ENCODE measurements around the gene MCF2L. TPM values are rescaled to one million over a fixed set of nuclear protein-coding genes. Genes with fewer than 3 reads are reported as not detected.
"Not testable (repeated sequence)": the region's sequence is repeated elsewhere in the genome, so short reads cannot be mapped to it uniquely, and the experiment has no call there.

The MCF2L gene
- polyA plus RNA-seq, 5 donors: 22.2 to 33.9 (median 29.1) TPM

- DNase-seq: no peak
Measured at GRCh38 chr13:113094410-113094800, 125.4 kb downstream of the MCF2L start.

DNA sequence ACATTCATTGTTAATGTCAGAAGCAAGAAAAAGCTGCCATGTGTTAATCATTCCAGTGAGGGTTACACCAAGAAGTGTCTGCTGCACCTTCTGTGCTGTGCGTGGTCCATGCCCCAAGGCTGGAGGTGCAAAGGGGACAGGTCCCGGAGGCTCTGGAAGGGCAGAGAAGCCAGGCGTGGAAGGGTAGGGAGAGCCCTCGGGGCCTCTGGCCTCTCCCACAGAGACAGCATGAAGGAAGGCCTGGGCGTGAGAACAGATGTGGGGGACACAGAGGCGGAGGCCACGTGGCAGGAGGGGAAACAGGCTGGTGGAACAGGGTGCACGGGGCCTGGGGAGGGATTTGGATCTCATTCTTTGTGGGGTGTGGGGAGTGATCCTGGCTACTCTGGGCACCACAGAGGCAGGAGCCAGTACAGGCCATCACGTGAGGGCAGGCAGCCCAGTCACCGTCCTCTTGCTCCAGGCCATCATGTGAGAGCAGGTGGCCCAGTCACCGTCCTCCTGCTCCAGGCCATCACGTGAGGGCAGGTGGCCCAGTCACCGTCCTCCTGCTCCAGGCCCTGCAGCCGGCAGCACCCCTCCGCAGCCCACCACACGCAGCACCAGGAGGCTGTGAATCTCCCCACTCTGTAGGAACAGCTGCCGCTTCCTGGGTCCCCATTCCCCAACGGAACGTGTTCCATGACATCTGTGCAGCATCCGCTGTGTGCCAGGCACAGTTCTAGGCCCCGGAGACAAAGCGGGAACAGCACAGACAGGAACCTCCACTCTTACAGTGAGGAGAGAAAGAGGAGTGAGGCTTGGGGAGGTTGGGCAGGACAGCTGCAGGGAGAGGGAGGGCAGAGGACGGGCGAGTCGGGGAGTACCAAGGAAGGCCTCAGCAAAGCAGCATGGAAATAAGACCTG lies 126.4 kb downstream of the MCF2L start:
- no peak for DNase-seq

DNA sequence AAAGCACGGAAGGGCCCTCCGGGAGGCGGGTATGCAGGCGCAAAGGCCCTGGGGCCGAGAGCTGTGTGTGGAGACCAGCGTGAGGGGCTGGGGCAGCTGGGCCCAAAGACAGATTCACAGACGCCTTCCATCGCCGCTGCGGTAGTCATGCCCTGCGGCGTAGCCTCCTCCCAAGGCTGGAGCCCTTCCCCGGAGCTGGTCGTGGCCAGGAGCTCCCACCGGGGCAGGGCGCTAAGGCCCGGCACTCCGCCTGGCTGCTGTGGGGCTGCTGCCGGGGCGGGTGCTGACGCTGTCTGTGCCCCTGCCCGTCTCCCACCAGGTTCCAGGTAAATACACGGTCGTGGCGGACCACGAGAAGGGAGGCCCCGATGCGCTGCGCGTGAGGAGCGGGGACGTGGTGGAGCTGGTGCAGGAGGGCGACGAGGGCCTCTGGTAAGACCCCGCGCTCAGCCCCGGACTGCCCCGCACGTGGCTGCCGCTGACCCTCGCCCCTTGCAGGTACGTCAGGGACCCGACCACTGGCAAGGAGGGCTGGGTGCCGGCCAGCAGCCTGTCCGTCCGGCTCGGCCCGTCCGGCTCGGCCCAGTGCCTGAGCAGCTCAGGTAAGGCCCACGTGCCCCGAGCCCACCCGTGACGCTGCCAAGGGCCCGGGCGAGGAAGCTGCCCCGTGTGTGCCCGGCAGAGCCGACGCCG lies 127.2 kb downstream of the MCF2L start:
- DNase-seq: no peak

- DNase-seq: no peak
Measured at GRCh38 chr13:113096745-113097305, 127.8 kb downstream of the MCF2L start.

DNA sequence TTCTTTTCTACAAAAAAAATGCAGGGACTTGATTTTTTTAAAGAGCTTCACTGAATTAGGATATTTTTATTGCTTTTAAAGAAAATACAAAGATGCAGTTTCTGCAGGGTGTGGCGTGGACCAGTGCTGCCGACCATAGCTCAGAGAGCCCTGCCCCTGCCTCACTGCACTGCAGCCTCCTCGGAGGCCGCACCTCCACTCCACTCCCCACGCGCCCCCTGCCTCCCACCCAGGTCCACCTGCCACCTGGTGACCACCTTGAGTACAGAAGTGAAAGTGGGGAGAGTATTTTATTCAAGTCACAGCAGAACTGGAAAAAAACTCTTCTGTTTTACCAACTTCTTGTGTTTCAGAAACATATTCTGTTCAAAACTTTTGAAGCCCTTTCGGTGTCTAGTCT lies 128.6 kb downstream of the MCF2L start:
- no peak for DNase-seq

GRCh38 chr13:113098162-113098732 lies 129.2 kb downstream of the MCF2L start:
- DNase-seq: no peak

DNA sequence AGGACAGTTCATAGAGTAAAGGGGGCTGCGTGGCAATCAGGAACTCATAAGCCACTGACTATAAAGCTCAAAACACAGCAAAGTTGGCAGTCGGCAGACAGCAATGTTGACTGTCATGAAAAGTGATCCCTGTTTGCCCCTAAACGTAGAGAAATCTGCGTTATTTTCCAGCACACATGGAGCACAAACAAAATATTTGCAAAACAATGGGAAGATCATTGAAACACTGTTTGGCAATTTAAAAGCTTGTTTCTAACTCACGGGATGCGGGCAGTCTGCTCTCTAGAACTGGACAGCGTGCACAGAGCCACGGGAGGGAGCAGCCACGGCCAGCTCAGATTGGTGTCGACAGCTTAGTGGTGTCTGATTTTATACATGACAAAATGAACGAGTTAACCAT lies 130.1 kb downstream of the MCF2L start:
- DNase-seq: no peak

- DNase-seq: not testable (repeated sequence)
Measured at GRCh38 chr13:113102302-113102701, 133.3 kb downstream of the MCF2L start.

DNA sequence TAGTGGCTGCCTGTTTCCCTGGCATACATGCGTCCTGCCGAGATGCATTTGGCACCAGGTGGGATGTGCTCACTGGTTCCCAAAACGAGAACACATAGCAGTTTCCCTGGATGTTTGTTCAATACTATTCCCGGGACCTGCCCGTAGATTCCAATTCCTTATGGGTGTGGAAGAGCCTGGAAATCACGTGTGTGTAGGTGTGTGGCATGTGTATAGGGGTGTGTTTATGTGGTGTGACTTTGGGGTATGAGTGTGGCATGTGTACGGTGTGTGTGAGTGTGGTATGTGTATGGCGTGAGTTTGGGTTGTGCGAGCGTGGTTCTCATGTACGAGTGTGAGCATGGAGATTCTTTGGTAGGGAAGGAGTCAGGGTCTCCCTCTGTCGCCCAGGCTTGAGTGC lies 133.7 kb downstream of the MCF2L start:
- no peak for DNase-seq

DNA sequence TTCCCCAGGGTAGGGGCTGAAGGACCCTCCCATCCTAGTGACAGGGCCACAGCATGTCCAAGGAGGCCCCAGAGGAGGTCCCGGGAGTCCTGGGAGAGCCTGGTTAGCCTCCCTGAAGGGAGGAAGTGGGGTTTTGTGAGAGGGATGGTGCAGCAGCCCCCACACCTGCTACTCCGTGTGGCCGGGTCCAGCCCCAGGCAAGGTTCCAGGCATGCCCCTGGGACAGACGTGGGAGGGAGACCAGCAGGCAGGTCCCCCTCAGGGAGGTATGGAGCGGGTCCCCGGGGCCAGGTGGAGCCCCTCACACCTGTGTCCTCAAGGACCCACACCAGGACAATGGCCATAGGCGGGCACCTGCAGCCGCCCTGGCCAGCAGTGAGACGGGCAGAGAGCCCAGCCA lies 134.6 kb downstream of the MCF2L start:
- DNase-seq: no peak

DNA sequence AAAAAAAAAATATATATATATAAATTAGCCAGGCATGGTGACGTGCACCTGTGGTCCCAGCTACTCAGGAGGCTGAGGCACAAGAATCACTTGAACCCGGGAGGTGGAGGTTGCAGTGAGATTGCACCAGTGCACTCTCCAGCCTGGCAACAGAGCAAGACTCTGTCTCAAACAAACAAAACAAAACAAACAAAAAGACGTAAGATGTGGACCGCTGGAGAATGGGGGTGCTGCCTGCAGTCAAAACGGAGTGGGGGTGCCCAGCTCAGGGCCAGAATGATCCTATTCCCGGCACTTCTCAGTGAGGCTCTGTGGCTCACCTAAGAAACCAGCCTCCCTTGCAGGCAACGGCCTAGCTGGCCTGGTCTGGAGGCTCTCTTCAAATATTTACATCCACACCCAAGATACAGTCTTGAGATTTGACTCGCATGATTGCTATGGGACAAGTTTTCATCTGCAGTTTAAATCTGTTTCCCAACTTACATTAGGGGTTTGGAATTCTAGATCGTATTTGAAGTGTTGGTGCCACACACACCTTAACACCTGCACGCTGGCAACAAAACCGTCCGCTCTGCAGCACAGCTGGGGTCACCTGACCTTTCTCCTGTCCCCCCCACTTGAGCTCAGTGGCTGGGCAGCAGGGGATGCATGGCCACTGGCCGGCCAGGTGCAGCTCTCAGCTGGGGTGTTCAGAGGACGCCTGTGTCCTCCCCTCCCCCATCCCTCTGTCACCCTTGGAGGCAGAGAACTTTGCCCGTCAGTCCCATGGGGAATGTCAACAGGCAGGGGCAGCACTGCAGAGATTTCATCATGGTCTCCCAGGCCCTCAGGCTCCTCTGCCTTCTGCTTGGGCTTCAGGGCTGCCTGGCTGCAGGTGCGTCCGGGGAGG lies 136.3 kb downstream of the MCF2L start, which contains the start of gene F7:
TSS of gene F7 (plus strand) at position 760 of the 889 bp plus-strand sequence. CDS start at position 811, 51 bp downstream.
- no peak for DNase-seq

GRCh38 chr13:113105921-113106452 lies 137.0 kb downstream of the MCF2L start:
- no peak for DNase-seq

DNA sequence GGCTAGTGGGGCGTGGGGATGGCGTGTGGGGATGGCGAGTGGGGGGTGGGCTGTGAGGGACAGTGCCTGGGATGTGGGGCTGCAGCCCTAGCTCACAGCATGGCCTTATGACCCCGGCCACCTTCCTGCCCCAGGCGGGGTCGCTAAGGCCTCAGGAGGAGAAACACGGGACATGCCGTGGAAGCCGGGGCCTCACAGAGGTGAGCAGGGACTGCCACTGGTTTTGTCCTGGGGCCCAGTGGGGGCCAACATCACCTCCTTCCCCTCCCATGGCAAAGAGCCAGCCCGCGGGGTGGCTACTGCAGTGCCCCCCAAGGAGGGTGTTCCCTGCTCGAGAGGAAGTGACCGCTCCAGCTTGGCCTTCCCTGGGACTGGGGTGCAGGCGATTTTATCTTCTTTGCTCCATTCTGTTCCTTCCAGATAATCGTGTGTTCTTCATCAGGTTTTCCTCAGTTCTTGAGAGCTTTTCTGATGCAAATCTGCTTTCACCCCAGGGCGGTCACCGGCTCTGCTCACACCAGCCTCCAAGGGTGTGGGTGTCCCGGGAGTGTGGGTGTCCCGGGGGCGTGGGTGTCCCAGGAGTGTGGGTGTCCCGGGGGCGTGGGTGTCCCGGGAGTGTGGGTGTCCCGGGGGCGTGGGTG lies 137.8 kb downstream of the MCF2L start:
- no peak for DNase-seq

DNA sequence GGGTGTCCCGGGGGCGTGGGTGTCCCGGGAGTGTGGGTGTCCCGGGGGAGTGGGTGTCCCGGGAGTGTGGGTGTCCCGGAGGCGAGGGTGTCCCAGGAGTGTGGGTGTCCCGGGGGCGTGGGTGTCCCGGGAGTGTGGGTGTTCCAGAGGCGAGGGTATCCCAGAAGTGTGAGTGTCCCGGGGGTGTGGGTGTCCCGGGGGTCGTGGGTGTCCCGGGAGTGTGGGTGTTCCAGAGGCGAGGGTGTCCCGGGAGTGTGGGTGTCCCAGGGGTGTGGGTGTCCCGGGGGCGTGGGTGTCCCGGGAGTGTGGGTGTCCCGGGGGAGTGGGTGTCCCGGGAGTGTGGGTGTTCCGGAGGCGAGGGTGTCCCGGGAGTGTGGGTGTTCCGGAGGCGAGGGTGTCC lies 139.5 kb downstream of the MCF2L start:
- not testable (repeated sequence) for DNase-seq

DNA sequence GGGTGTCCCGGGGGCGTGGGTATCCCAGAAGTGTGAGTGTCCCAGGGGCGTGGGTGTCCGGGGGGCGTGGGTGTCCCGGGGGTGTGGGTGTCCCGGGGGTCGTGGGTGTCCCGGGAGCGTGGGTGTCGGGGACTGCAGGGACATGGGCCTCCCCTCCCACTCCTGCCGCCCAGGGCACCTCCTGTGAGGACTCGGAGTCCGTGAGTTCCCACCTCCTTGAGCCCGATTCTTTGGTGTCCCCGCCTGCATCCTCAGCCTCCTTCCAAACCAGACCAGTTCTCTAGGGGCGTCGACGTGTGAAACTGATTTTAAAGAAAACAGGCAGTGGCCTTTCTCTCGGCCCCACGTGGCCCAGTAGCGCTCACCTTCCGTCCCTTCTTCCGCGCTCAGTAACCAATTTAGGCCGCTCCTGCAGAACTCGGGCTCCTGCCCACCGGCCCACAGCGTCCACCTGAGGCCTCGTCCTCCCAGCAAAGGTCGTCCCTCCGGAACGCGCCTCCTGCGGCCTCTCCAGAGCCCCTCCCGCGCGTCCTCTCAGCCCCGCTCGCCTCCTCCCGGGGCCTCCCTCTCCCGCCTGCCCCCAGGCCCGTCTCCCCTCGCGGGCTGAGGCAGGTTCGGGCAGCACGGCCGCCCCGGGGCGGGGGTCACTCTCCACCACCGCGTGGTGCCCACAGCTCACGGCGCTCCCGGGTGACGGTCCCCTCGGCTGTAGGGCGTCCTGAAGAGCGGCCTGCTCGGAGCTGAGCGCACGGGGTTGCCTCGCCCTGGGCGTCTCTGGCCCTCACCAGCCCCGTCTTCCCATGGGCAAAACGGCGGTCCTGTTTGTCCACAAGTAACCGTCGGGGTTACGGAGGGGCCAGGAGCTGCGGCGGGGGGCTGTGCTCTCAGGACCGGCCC lies 140.4 kb downstream of the MCF2L start:
- no peak for DNase-seq

- DNase-seq: no peak
Measured at GRCh38 chr13:113110048-113110851, 141.2 kb downstream of the MCF2L start.

GRCh38 chr13:113110852-113111315 lies 141.9 kb downstream of the MCF2L start:
- DNase-seq: no peak

- DNase-seq: not testable (repeated sequence)
Measured at GRCh38 chr13:113111821-113112220, 142.8 kb downstream of the MCF2L start.
